ENCODE data around the gene RNASE12.

DNA sequence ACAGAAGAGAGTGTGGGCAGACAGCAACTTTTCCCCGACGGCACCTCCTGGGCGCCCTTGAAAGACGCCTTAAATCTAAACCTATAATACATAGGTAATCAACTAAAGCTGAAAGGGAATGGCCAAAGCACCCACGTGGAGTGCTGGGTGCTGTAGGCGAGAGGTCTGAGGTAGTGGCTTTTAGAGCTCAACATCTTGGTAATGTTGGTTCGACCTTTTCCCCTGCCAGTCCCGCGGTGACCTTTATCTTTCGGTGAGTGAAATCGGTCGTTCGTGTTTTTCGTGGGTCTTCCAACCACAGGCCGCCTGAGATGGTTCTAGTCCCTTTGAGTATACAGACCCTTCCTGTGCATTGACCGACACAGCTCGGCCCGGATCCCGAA, 41.3 kb upstream of the RNASE12 start:
- TF ChIP-seq, protein P1, sequence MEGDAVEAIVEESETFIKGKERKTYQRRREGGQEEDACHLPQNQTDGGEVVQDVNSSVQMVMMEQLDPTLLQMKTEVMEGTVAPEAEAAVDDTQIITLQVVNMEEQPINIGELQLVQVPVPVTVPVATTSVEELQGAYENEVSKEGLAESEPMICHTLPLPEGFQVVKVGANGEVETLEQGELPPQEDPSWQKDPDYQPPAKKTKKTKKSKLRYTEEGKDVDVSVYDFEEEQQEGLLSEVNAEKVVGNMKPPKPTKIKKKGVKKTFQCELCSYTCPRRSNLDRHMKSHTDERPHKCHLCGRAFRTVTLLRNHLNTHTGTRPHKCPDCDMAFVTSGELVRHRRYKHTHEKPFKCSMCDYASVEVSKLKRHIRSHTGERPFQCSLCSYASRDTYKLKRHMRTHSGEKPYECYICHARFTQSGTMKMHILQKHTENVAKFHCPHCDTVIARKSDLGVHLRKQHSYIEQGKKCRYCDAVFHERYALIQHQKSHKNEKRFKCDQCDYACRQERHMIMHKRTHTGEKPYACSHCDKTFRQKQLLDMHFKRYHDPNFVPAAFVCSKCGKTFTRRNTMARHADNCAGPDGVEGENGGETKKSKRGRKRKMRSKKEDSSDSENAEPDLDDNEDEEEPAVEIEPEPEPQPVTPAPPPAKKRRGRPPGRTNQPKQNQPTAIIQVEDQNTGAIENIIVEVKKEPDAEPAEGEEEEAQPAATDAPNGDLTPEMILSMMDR (IDR thresholded peaks at IDR 0.05) = no peak
- no peak for TF ChIP-seq POLR2A (IDR thresholded peaks at IDR 0.05)
